RPMI8226 (cell line): ENCODE measurements around the gene USP28.
"Not testable (repeated sequence)": the region's sequence is repeated elsewhere in the genome, so short reads cannot be mapped to it uniquely, and the experiment has no call there.

Experiments
- DNase-seq: peaks from one replicate; pipeline ENCODE4 v3.0.0-alpha.2; 2015

USP28 gene

DNA sequence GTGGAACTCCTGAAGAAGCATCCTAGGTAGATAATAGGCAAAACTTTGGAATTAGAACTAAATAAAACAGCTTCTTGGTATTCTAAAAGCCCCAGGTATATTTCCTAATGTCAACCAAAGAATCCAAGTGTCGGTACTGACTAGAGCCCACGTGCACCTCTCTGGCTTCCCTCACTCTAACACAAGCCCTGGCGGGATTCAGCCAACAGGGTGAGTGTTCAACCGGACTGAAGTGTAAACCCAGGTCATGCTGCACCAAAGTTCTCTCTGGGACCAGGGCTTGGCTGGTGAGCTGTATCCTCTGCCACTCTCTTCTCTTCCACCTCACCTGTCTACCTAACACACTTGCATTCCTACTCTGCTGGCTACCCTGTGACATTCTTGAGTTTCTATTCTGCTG is 40.1 kb downstream of the USP28 start:
- no peak for DNase-seq

DNA sequence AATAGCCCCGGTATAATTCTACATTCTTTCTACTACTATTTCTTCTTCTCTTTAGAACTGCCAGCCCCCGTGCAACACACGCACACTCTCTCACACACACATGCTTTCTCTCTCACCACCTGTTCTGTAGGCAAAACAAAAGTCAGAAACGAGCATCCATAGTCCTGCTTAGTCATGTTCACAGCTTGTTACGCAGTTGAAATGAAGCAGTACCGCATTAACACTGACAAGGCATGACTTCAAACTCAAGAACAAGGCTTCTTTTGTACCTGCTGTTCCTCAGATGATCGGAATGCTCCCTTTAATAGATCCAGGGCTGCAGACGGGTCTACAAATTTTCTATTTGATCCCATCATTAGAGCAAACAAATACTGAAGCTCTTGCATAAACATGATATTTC is 42.2 kb downstream of the USP28 start:
- no peak for DNase-seq

- no peak for DNase-seq
Observed at GRCh38 chr11:113831314-113831713, 44.1 kb downstream of the USP28 start.

GRCh38 chr11:113829751-113830150 is 45.6 kb downstream of the USP28 start:
- DNase-seq, result no peak

DNA sequence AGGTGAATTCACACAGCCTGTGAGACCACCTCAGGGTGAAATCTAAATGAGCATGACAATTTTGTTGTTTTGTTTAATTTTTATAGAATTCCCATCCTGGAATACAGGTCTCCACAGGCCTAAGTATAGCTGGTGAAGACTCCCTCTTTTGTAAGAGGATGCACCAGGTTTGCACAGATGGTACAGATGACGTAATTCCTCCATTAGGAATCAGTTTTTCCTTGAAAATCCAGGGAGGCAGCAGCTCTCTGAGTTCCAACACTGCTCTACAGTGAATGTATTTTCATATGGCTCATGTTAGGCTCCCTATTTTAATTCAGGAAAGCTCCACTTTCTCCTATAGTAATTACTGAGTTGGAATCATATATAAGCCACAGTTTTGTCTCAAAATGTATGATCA is 47.2 kb downstream of the USP28 start:
- no peak for DNase-seq

DNA sequence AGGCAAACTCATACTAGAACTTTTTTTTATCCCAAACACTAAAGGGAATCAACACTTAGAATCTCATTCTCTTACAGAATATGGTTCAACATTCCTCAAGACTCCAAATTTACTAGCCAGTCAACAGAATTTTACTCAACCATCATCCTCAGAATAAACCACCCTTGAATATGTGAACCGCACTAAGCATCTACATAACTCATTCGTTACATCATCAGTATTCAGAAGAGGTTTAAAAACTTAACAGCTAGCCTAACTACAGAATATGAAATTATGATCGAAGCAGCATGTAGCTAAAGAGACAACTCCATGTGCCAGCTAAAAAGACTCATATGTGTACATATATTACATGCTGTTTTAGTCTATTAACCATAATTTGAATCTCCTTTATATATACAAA is 47.9 kb downstream of the USP28 start:
- DNase-seq, result no peak

DNA sequence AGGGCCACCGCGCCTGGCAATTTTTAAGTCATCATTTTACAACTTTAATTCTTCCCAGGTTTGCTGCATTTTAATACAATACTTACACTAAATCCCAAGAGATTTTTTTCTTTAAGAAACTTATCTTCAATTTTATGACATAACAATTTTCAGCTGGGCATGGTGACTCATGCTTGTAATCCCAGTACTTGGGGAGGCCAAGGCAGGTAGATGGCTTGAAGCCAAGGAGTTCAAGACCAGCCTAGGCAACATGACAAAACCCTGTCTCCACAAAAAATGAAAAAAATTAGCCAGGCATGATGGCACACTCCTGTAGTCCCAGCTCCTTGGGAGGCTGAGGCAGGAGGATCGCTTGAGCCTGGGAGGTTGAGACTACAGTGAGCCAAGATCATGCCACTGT is 56.9 kb downstream of the USP28 start:
- no peak for DNase-seq

- no peak for DNase-seq
Observed at GRCh38 chr11:113817626-113818025, 57.7 kb downstream of the USP28 start.

GRCh38 chr11:113817162-113817561 is 58.2 kb downstream of the USP28 start:
- no peak for DNase-seq

DNA sequence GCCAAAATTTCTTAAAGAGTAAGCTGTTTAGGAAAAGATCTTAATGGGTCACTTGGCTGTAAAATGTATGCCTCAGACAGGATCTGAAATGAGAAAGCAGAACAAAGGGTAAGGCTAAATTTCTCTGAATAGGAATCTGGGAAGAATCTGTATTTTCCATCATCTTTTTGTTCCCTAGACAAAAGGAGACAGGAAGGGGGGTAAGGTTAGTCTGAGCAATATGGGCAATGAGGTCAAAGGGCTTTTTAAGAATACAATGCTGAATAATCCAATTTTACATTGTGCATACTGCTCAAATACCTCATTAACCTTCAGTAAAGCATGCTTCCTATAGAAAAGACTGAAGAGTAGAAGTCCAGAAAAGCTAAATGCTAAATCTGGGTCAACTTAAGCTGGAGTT is 61.2 kb downstream of the USP28 start:
- no peak for DNase-seq

DNA sequence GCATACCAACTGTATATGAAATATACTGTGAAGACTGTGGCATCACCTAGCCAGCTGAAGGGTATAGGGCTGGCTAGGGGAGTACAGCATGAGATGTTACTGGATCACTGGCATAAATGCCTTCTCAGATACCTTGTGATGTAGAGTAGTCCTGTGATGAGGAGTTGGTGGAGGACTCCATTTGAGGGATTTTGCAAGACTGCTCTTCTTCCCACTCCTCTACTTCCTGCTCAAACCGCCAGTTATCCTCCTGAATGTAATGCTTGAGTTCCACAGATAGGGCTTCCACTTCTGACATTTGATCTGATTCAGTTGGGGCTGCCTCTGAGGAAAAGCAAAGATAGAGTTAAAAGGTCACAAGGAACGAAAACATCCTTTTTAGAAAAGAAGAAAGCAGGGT is 66.4 kb downstream of the USP28 start:
- DNase-seq, result no peak

DNA sequence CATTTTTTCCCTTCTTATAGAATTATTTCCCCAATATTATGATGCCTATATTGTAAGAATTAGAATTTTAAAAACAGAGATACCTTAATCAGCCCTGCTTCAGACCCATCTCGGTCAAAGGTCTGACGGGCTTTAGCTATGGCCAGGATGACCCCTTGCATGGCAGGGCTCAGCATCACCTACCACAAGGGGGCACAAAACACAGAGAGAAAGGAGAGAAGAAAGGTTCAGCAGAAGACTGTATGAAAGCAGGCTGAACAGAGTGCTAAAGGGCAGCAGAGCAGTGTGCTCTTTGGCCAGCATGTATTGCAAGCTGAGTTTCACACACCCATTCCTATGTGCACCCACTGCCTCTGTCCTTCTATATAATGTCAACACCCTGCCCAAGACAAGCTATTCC is 69.0 kb downstream of the USP28 start:
- DNase-seq, result peak; percentile 33

DNA sequence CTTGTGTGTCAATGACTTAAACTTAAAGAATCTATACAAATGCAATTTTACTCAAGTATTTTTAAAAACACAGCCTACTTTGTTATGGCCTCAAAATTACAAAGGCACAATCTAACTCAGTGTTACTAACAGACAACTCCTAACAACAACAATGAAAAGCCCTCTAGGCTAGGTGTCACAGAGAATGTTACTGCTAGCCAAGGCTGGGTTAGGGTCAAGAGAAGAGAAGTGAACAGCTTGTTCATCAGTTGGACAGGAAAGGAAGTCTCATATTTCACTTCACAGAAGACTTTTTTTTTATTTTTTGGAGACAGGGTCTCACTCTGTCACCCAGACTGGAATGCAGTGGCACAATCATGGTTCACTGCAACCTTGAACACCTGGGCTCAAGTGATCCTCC is 69.7 kb downstream of the USP28 start:
- no peak for DNase-seq

- no peak for DNase-seq
Observed at GRCh38 chr11:113802621-113803020, 72.8 kb downstream of the USP28 start.

DNA sequence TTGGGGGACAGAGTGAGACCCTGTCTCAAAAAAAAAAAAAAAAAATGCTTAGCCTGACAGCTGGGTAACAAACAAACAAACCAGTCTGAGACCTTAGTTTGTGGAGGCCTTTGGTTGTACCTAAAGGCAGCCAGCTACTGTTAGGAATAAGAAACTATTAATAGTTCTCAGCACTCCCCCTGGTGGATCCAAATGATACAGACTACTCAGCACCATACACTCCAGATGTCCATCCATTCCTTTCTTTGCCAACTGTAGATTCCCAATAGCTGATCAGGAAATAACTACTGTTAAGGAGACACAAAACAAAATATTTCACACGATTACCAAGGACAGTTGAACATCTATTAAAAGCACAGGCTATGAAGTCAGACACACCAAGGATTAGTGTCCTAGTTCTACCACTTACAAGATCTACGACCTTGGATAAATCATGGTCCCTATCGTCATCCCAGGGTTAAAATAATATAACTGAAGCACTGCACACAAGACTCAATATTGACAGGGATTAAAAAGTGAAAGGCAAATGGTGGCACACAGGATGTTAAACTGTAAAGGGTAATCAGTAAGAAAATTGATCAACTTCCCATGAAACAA is 78.6 kb downstream of the USP28 start:
- peak; percentile 62 for DNase-seq

DNA sequence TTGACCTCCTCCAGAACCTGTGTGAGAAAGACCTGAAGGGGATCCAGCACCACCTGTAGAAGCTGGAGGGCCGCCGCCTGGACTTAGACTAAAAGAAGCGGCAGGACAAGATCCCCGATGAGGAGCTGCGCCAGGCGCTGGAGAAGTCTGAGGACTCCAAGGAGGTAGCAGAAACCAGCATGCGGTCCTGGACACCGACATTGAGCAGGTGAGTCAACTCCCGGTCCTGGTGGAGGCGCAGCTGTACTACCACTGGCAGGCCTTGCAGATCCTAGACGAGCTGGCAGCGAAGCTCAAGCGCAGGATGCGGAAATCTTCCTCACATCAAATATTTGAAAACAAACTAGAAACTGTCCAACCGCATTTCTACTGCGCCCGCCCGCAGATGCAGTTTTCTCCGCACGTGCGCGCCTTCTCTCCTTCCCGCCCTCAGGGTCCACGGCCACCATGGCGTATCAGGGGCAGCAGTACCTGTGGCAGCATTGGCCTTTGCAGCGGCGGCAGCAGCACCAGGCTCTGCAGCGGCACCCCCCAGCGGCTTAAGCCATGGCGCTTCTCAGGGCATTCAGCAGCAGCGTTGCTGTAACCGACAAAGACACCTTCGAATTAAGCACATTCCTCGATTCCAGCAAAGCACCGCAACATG is 85.6 kb downstream of the USP28 start:
- DNase-seq, result no peak

DNA sequence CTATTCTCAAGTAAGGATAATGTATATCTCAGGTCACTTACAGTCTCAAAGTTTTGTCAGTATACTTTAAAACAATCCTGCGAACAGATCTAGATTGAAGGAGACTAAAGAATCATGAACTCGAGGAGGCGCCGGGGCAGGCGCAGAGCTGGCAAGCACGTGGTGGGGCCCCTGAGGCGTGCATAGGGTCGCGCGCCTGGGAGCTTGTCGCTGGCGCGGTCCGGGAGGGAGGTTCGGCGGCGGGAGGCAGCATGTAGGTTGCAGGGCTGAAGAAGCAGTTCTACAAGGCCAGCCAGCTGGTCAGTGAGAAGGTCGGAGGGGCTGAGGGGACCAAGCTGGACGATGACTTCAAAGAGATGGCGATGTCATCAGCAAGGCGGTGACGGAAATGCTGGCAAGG is 86.4 kb downstream of the USP28 start:
- not testable (repeated sequence) for DNase-seq

DNA sequence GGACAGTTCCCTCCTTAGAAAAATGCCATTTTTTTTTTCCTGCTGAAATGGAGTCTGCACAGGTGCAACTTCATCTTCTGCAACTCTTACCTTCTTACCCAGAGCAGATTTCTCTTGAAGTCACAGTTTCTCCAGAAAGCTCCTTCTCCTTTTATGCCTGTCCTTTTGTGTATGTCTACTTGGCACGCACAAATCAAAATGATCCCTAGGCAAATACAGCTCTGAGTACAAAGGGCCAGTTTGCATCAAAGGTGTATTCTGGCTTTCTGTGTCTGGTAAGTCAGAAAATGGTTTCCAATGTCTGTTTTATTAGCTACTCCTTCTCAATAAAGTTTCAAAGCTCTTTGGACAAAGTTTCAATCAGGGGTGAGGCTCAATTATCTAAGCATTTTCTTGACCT is 93.2 kb downstream of the USP28 start:
- DNase-seq, result no peak

DNA sequence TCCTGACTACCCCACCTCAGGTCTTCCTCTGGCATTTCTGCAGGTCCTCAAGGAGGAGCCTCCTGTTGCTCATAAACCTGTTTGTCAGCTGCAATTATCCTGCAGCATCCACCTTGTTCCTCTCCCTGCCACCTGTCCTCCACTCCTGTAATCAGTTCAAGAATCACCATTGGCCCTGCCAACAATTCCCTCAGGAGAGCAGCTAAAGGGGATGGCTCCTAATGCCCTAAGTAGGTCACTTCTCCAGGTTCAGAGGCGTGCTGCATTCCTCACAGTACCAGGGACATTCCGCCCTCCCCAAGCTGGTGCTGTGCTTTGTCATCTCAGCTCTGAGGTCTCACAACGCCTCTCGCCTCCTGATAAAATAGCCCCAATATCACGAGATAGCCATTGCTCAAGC is 93.7 kb downstream of the USP28 start:
- no peak for DNase-seq

- DNase-seq, result no peak
Observed at GRCh38 chr11:113779496-113779895, 95.9 kb downstream of the USP28 start, which contains the start of gene CLDN25. CLDN25 (plus strand) TSS chr11:113779796; CDS start chr11:113779796, 0 bp downstream.

DNA sequence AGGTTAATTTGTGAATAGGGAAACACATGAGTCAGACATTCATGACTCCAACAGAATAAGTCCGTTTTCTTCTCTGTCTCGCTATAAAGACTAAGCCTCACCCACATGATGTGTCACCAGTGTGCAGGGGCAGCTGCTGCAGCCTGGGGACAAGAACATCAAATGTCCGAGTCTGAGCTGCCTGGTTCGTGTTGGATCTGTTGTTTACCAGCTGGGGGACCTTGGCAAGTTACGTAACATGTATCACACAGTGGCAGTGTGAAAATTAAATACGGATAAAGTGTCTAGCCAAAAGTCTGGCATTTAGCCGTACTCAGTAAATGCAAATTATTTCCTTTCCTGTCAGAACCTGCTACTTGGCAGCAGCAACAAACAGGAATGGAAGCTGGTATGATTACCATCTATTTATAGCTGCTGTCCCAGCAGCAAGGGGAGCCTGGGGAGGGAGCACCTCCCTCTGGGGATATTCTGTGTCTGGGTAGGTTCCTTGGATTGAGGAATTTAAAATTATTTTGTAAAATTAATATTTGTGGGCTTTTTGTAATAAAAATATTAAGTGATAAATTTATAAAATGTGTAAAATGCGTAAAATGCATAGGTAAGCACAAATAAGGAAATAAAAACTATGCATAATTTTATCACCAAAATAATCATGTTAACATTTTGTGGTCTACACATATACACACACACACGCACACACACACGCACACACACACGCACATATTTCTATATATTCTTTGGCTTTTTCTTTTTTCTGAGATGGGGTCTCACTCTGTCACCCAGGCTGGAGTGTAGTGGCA is 97.1 kb downstream of the USP28 start:
- DNase-seq, result no peak

DNA sequence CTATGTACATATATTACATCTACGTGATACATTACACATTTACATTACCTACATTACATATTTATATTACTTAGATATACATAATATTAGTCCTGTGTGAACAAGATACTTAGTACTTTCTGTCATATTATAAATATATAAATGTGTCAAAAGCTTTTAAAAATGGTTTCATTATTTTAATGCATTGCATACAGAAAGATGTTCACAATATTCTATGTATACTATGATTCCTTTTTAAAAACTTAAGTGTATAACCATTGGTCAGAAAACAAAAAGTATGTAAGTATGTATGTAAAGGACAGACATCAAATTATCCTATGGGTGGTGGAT is 101.2 kb downstream of the USP28 start:
- DNase-seq, result no peak

DNA sequence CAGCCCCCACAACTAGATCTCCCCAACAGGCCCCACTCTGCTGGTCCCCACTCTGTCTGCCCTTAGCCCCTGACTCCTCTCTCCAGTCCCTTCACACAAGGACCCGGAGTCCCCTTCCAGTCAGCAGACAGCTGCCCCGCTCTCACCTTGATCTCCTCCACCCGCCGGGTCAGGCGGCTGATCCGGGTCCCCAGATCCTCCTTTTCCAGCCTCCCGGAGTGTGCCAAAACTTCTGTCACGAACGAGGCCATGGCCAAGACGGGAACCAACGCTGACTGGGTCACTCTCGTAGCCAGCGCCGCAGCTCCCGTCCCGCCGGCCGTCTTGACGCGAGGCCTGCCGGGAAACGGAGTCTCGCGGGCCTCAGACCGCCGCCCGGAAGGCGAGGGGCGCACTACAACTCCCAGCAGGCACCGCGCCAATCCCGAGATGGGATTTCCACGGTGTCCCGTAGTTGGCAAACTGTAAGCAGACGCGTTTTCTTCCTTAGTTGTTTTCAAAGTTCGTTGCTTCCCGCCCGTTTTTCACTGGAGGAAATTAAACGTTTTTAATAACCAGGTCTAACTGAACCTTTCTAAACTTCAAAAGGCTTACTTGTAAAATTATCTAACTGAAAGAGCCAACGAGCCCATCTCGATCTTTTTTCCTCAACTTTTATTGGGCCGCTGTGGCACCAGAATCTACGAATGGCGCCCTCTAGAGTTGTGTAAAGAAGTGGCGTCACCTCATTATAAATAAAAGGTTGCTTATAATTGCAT is 101.8 kb downstream of the USP28 start, which contains the start of gene ZW10:
TSS of gene ZW10 (minus strand) at position 277 of the 758 bp plus-strand sequence. CDS start at position 251, 26 bp downstream.
- DNase-seq, result peak; percentile 99

GRCh38 chr11:113773092-113773415 is 102.3 kb downstream of the USP28 start:
- DNase-seq, result no peak
